Peyer's patch (tissue), 4 donors: ENCODE data around the gene RGS9BP. TPM values are rescaled to one million over a fixed set of nuclear protein-coding genes. Genes with fewer than 3 reads are reported as not detected.
"Not testable (repeated sequence)": the region's sequence is repeated elsewhere in the genome, so short reads cannot be mapped to it uniquely, and the experiment has no call there.

Experiments
- DNase-seq, 3 donors: peaks; one replicate each; pipeline ENCODE4 v3.0.0-alpha.2; 2017 to 2019
- H3K27ac ChIP-seq, 4 donors: fragments of 200-600 bp; sonication (generic); one replicate each; pipeline ENCODE4 v1.5.1; 2016 to 2019
- H3K27me3 ChIP-seq, 2 donors: fragments of 200-600 bp; sonication (generic); one replicate each; pipeline ENCODE4 v1.5.1; 2019
- H3K36me3 ChIP-seq, 3 donors: fragments of 200-600 bp; sonication (generic); one replicate each; pipeline ENCODE4 v1.5.1; 2016 to 2019
- H3K4me1 ChIP-seq, 4 donors: fragments of 200-600 bp; sonication (generic); one replicate each; pipeline ENCODE4 v1.5.1; 2016 to 2019
- H3K4me3 ChIP-seq, 4 donors: fragments of 200-600 bp; sonication (generic); 1 replicate in 3 of 4; 2 replicates in 1 of 4; pipeline ENCODE4 v1.5.1; 2016 to 2019; ENCODE audit warnings: mild to moderate bottlenecking in 1 of 4
- H3K9me3 ChIP-seq, 4 donors: fragments of 200-600 bp; sonication (generic); one replicate each; pipeline ENCODE4 v1.5.1; 2016 to 2019; ENCODE audit warnings: mild to moderate bottlenecking in 1 of 4
- POLR2A ChIP-seq, 2 donors: fragments of 450-650 bp; IDR thresholded peaks; one replicate each; pipeline ENCODE4 v1.5.1; 2017; ENCODE audit warnings: antibody characterized with exemption in 2 of 2, mild to moderate bottlenecking in 2 of 2, moderate library complexity in 2 of 2
- total RNA-seq, 4 donors: library from RNA; depleted of rRNA; stranded (reverse); fragments of >200 nt; gene quantifications; one replicate each; pipeline ENCODE4 v1.1.0, GENCODE V29; 2016
- TF ChIP-seq, protein P1 (sequence below), 6 experiments: fragments of 450-650 bp in 4 of 6; fragments of 200-600 bp in 2 of 6; sonication (generic) in 1 of 6; IDR thresholded peaks; one replicate each; pipeline ENCODE4 v1.5.1; 2017 to 2019; ENCODE audit warnings: antibody characterized with exemption in 6 of 6, mild to moderate bottlenecking in 3 of 6, moderate library complexity in 1 of 6

Gene RGS9BP
- total RNA-seq, 4 donors from 2014 or later = 0.67 TPM; not detected in 3

- peaks cover 0 to 18% (median 2%) of the 10 kb centered on the region in 4 donors for H3K4me1 ChIP-seq
- no peak overlapping the region for H3K27ac ChIP-seq
- no peaks in the 10 kb centered on the region for H3K27me3 ChIP-seq
- no peak for TF ChIP-seq POLR2A (IDR thresholded peaks at IDR 0.05)
- TF ChIP-seq, protein P1, sequence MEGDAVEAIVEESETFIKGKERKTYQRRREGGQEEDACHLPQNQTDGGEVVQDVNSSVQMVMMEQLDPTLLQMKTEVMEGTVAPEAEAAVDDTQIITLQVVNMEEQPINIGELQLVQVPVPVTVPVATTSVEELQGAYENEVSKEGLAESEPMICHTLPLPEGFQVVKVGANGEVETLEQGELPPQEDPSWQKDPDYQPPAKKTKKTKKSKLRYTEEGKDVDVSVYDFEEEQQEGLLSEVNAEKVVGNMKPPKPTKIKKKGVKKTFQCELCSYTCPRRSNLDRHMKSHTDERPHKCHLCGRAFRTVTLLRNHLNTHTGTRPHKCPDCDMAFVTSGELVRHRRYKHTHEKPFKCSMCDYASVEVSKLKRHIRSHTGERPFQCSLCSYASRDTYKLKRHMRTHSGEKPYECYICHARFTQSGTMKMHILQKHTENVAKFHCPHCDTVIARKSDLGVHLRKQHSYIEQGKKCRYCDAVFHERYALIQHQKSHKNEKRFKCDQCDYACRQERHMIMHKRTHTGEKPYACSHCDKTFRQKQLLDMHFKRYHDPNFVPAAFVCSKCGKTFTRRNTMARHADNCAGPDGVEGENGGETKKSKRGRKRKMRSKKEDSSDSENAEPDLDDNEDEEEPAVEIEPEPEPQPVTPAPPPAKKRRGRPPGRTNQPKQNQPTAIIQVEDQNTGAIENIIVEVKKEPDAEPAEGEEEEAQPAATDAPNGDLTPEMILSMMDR (IDR thresholded peaks at IDR 0.05) = no peak
- H3K9me3 ChIP-seq = no peaks in the 10 kb centered on the region
- no peak for DNase-seq
- peaks cover 0 to 51% (median 0%) of the 10 kb centered on the region in 3 donors for H3K36me3 ChIP-seq
- H3K4me3 ChIP-seq = no peak overlapping the region
Measured at GRCh38 chr19:32650671-32651070, 25.0 kb upstream of the RGS9BP start.

GRCh38 chr19:32651729-32652140 lies 23.9 kb upstream of the RGS9BP start:
- Histone ChIP-seq H3K36me3 (peaks cover 0 to 48% (median 0%) of the 10 kb centered on the region in 3 donors), H3K27ac (no peak overlapping the region), H3K4me1 (peaks cover 0 to 18% (median 2%) of the 10 kb centered on the region in 4 donors), H3K27me3 (no peaks in the 10 kb centered on the region), H3K9me3 (no peaks in the 10 kb centered on the region), H3K4me3 (no peak overlapping the region)
- TF ChIP-seq, protein P1 (IDR thresholded peaks at IDR 0.05) = no peak
- TF ChIP-seq POLR2A (IDR thresholded peaks at IDR 0.05) = no peak
- DNase-seq = no peak

DNA sequence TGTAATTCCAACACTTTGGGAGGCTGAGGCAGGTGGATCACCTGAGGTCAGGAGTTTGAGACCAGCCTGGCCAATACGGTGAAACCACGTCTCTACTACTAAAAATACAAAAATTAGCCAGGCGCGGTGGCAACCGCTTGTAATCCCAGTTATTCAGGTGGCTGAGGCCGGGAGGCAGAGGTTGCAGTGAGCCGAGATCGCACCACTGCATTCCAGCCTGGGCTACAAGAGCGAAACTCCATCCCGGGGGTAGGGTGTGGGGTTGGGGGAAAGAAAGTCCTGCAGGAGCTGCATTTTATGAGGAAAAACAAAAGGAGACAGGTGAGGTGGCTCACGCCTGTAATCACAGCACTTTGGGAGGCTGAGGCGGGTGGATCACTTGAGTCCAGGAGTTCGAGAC lies 23.3 kb upstream of the RGS9BP start:
- Histone ChIP-seq H3K4me1 (peaks cover 0 to 18% (median 2%) of the 10 kb centered on the region in 4 donors), H3K36me3 (peaks cover 0 to 48% (median 0%) of the 10 kb centered on the region in 3 donors)
- H3K9me3 ChIP-seq, H3K4me3 ChIP-seq, DNase-seq, H3K27ac ChIP-seq, H3K27me3 ChIP-seq: not testable (repeated sequence)

GRCh38 chr19:32652894-32653598 lies 22.6 kb upstream of the RGS9BP start:
- Histone ChIP-seq H3K36me3 (peaks cover 0 to 46% (median 0%) of the 10 kb centered on the region in 3 donors), H3K4me3 (no peak overlapping the region), H3K4me1 (peaks cover 0 to 18% (median 2%) of the 10 kb centered on the region in 4 donors), H3K27ac (peak overlapping the region in 2 of 4 donors; percentile 14 to 41), H3K9me3 (no peaks in the 10 kb centered on the region), H3K27me3 (no peaks in the 10 kb centered on the region)
- TF ChIP-seq POLR2A (IDR thresholded peaks at IDR 0.05) = no peak
- TF ChIP-seq, protein P1 (IDR thresholded peaks at IDR 0.05) = no peak
- peak; percentile 30 to 80 (median 65) for DNase-seq

DNA sequence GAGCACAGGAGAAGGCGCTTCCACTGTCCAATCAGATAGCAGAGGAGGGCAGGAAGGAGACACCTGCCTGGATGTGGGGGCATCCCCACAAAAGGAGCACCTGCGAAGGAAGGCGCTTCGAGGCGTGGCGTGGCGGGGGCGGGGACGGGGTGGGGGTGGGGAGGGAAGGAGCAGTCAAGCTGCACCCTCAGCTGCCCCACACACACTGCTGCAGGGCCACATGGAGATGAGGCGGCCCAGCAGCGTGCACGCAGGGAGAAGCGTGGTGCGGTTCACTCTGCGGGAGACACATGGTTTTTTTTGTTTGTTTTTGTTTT lies 22.1 kb upstream of the RGS9BP start:
- Histone ChIP-seq H3K9me3 (no peaks in the 10 kb centered on the region), H3K4me3 (peak overlapping the region in 1 of 4 donors; percentile 13), H3K36me3 (peaks cover 0 to 47% (median 0%) of the 10 kb centered on the region in 3 donors), H3K27me3 (no peaks in the 10 kb centered on the region), H3K4me1 (peaks cover 0 to 18% (median 2%) of the 10 kb centered on the region in 4 donors), H3K27ac (peak overlapping the region in 2 of 4 donors; percentile 14 to 41)
- peak in 1 of 3 donors; percentile 60 for DNase-seq
- no peak for TF ChIP-seq POLR2A (IDR thresholded peaks at IDR 0.05)
- TF ChIP-seq, protein P1 (IDR thresholded peaks at IDR 0.05) = no peak

DNA sequence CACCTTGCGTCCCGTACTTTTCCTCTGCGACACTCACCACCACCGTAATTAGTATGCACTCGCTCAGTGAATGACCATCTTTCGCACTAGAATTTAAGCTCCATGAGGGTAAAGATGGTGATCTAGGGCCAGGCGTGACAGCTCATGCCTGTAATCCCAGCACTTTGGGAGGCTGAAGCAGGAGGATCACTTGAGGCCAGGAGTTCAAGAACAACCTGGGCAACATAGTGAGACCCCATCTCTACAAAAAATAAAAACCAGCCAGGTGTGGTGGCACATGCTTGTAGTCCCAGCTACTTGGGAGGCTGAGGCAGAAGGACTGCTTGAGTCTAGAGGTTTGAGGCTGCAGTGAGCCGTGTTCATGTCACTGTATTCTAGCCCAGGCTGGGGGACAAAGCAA lies 19.3 kb upstream of the RGS9BP start:
- not testable (repeated sequence) for H3K4me3 ChIP-seq, H3K27ac ChIP-seq, H3K27me3 ChIP-seq, DNase-seq, H3K9me3 ChIP-seq
- peaks cover 0 to 18% (median 2%) of the 10 kb centered on the region in 4 donors for H3K4me1 ChIP-seq
- peaks cover 0 to 40% (median 0%) of the 10 kb centered on the region in 3 donors for H3K36me3 ChIP-seq
